Measurements from ENCODE around the gene SIKE1.

GRCh38 chr1:114794038-114794437 is 13.6 kb upstream of the SIKE1 start:
- TF ChIP-seq POLR2AphosphoS5 (IDR thresholded peaks at IDR 0.05; ENCODE audit: borderline replicate concordance, low read depth, low read length) (no peak), EZH2 (IDR thresholded peaks at IDR 0.05) (no peak)
